Stimulated activated CD4-positive, alpha-beta T cell treated with anti-CD3 and anti-CD28 coated beads, Interleukin-2, amount 100 ng/mL, for 24 hours (primary cell): ENCODE measurements around the gene APOF.
"Not testable (repeated sequence)": the region's sequence is repeated elsewhere in the genome, so short reads cannot be mapped to it uniquely, and the experiment has no call there.

Experiments
- DNase-seq, 2 donors: peaks; one replicate each; pipeline ENCODE4 v3.0.0-alpha.2; 2020

Gene APOF

DNA sequence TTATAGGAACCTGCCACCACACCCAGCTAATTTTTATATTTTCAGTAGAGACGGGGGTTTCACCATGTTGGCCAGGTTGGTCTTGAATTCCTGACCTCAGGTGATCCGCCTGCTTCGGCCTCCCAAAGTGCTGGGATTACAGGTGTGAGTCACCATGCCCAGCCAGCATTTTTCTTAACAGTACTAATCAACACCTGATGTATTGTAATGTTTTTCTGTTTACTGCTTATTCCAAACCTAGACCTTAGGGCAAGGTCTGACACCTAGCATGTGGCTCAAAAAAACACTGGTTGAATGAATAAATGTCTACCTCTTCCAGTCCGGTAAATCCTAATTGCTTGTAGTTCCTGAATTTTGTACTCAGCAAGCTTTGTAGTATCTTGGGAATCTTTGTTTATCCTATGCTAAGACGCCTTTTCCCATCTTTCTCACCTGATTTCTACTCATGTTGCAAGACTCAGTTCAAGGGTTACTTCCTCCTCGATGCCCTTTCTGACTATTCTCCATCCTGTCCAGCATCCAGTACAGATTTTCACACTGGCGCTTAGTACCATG lies 31.6 kb downstream of the APOF start:
- no peak for DNase-seq

DNA sequence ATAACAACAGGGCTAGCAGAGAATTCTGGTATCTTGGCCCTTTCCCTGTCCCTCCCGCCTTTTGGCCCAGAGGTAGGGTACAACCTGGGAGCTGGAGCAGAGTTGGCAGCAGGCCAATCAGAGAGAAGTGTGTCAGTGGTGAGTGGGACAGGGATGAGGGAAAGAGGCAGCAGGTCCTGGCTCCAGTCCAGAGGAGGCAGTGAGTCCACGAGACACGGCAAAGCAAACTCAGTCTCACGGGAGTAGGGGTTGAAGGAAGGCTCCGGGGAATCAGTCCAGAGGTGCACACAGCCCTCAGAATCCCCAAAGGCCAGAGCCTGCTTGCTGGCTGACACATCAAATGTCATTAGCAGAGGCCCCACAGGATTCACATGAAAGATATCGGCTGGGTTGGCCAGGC lies 36.1 kb downstream of the APOF start:
- DNase-seq: no peak

DNA sequence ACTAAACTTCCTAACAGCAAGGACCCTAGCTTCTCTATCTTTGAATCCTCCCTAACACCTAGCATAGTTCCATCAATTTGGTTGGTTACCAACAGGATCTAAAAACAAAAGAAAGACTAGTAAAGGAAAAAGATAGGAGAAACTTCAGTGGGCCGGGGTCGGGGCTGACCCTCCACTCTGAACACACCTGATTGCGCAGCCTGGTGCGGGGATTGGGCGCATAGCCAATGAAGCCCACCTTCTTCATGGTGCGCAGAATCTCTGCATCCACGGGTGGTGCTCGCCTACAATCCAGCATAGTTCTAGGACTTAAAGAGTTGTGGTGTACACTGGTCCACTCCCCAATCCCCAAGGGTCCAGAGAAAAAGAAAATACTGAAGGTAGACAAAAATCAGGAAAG lies 36.5 kb downstream of the APOF start:
- DNase-seq: no peak

DNA sequence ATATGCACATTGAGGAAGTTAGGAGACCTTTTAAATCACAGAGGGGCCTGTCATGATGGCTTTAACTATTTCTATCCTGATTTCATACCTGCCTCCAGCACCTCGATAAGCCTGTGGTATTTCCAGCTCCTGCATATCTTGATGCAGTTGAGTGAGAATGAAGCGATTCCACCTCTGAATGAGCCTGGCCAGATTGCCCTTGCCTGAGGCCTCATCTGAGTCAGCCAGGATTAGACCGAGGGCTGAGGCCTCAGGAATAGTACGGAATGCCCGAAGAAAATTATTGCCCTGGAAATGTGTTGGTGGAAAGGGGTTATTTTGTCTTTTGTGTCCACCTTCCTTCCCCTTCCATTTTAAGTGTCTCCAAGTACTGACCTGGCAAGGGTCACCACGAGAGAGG lies 38.5 kb downstream of the APOF start:
- DNase-seq: no peak

DNA sequence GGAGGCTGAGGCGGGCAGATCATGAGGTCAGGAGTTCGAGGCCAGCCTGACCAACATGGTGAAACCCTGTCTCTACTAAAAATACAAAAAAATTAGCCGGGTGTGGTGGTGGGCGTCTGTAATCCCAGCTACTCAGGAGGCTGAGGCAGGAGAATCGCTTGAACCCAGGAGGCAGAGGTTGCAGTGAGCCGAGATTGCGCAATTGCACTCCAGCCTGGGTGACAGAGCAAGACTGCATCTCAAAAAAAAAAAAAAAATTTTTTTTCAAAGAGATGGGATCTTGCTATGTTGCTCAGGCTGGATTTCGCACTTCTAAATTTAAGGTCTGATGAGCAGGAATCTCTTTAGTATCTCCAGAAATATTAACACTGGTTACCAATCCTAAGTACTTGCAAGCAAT lies 41.0 kb downstream of the APOF start:
- not testable (repeated sequence) for DNase-seq

DNA sequence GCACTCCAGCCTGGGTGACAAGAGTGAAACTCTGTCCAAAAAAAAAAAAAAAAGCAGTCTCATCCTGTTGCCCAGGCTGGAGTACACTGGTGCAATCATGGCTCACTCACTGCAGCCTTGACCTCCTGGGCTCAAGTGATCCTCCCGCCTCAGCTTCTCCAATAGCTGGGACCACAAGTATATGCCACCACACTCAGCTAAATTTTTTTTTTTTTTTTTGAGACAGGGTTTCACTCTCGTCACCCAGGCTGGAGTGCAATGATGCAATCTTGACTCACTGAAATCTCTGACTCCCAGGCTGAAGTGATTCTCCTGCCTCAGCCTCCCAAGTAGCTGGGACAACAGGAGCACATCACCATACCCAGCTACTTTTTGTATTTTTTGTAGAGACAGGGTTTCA lies 41.6 kb downstream of the APOF start:
- DNase-seq: no peak

DNA sequence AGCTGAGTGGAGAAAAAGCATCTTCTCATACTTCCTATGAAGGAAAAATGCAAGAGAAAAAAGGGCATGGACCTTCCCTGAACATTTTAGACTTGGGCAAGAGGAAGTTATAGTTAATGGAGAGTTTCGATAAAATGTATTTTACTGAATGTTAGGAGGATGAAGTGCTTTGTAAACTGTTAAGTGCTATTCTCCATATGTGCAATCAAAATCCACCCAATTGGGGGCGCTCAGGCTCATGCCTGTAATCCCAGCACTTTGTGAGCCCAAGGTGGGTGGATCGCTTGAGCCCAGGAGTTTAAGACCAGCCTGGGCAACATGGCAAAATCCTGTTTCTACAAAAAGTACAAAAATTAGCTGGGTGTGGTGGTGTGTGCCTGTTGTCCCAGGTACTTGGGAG lies 45.0 kb downstream of the APOF start:
- DNase-seq: no peak

DNA sequence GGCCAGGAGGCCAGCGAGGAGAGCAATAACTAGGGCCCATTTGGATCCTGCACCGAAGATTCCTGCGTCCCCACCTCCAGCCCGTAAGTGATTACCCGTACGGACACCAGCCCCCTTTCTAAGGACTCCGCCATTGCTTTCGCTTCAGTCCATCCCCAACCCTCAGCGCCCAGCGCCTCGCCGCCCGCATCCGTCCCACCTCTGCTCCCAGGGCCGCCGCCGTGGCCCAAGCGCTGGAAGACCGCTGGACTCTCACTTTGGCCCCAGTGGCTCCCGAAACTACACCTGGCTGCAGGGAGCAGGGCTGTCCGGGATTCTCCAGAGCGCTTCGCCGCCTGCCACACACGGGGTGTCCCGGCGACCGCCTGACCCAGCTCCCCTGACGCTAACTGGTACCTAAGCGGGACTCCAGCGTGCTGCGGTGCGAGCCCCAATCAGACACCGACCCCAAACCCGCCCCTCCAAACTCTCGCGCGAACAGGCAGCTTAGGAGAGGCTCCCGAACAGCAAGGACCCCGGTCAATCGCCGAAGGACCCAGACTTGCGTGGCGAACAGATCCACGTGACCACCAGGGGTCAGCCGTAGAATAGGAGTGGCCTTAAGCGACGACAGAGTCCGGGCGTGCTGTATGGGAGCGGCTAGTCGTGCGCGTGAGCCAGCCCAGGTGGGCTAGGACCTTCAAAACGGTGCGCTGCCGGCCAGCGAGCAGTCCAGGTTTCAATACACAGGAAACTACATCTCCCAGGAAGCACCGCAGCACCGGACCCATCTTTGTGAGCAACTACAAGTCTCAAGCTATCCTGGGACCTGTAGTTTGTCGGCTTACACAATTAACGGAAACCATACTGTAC lies 46.8 kb downstream of the APOF start, which contains the start of gene CNPY2:
TSS of gene CNPY2 (minus strand) at position 367 of the 852 bp plus-strand sequence. CDS start 771 bp downstream, outside the sequence.
- DNase-seq: peak; percentile 92 to 94

DNA sequence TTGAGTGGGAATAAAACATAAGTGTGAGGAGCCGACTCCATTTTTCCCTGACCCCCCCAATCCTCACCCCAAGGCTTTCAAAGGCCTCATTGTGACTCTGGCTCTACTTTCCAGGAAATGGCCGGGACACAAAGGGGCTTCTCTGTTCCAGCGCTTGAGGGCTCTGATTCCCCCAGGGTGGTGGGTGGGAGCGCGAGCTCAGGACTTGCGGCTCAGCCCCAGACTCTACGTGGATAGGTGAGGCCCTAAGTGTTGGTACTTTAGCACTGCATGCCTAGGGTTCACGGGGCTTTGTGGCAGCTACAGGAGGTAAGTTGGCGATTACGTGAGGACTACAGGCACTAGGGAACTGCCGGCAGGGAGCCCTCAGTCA lies 47.4 kb downstream of the APOF start:
- DNase-seq: no peak

DNA sequence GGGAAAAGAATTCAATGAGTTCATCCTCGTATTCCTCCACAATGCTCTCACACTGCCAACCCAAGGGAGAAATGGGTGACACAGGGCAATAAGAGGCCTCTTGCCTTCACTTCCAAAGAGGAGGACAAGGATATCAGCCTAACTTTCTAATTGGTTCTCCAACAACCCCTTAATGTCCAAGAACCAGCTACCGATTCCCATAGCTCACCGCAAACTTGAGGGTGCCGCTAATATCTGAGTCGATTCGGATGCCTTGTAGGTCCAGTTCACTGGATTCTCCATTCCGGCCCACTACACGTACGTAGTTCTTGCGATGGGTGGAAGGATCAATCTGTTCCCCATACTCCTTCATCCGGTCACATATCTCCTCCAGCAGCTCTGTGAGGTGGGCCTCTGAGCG lies 51.7 kb downstream of the APOF start:
- no peak for DNase-seq
